Natural killer cell (primary cell): ENCODE results near the gene MYCBP. TPM values are rescaled to one million over a fixed set of nuclear protein-coding genes. Genes with fewer than 3 reads are reported as not detected.

Experiments
- ATAC-seq, 3 donors: fragments of 150-1000 bp in 2 of 3; fragments of 200-7000 bp in 1 of 3; cut with Tn5 transposase; 1 replicate in 1 of 3; 2 replicates in 2 of 3; pipeline ENCODE4 v1.10.0; 2021; ENCODE audit warnings: mild to moderate bottlenecking in 2 of 3, moderate library complexity in 2 of 3
- DNase-seq, 2 donors: peaks; one replicate each; pipeline versions ENCODE4 v3.0.0 to v3.0.0-alpha.2; 2013 to 2021; ENCODE audit warnings: mixed read lengths in 1 of 2
- H3K27ac ChIP-seq: one replicate; pipeline ENCODE4 v1.5.1; 2013; ENCODE audit warnings: mild to moderate bottlenecking, low read length
- H3K27me3 ChIP-seq: one replicate; pipeline ENCODE4 v1.6.1; 2013; ENCODE audit warnings: low read length; ENCODE audit not compliant: control insufficient read depth, insufficient read depth
- H3K36me3 ChIP-seq: one replicate; pipeline ENCODE4 v1.6.1; 2013; ENCODE audit warnings: low read length; ENCODE audit not compliant: control insufficient read depth, insufficient read depth
- H3K4me1 ChIP-seq: one replicate; pipeline ENCODE4 v1.6.1; 2013; ENCODE audit warnings: low read length; ENCODE audit not compliant: control insufficient read depth, insufficient read depth
- H3K4me3 ChIP-seq: one replicate; pipeline ENCODE4 v1.5.1; 2013; ENCODE audit warnings: low read length
- H3K9me3 ChIP-seq: one replicate; pipeline ENCODE4 v1.6.1; 2013; ENCODE audit warnings: low read length; ENCODE audit not compliant: control insufficient read depth, insufficient read depth
- H3K27ac Mint-ChIP-seq, 2 donors: one replicate each; pipeline ENCODE4 v1.8.0; 2022; ENCODE audit warnings: mild to moderate bottlenecking in 2 of 2, mixed read lengths in 2 of 2, moderate library complexity in 1 of 2
- H3K27me3 Mint-ChIP-seq, 2 donors: one replicate each; pipeline ENCODE4 v1.8.0; 2022; ENCODE audit warnings: low read depth in 2 of 2, mixed read lengths in 2 of 2
- H3K36me3 Mint-ChIP-seq: one replicate; pipeline ENCODE4 v1.8.0; 2022; ENCODE audit warnings: mixed read lengths
- H3K4me1 Mint-ChIP-seq, 2 donors: one replicate each; pipeline ENCODE4 v1.8.0; 2022; ENCODE audit warnings: mixed read lengths in 2 of 2
- H3K4me3 Mint-ChIP-seq: one replicate; pipeline ENCODE4 v1.8.0; 2022; ENCODE audit warnings: mild to moderate bottlenecking, moderate library complexity, mixed read lengths
- H3K9me3 Mint-ChIP-seq, 2 donors: one replicate each; pipeline ENCODE4 v1.8.0; 2022; ENCODE audit warnings: mixed read lengths in 2 of 2
- CTCF ChIP-seq: fragments of 200-600 bp; IDR thresholded peaks from one replicate; pipeline ENCODE4 v1.8.0; 2022; ENCODE audit warnings: antibody characterized with exemption
- WGBS: methylation state at CpG from one replicate; pipeline ENCODE4 v1.1.7; 2013; ENCODE audit warnings: missing lambda C conversion rate; ENCODE audit not compliant: insufficient coverage; 5-methylcytosine and 5-hydroxymethylcytosine counted together
- intact Hi-C: fragments of 100-400 bp; cut with micrococcal nuclease; formaldehyde crosslinking; loops from one replicate; pipeline ENCODE4 v1.14.2; 2022
- total RNA-seq, 4 donors: library from RNA; stranded (reverse); fragments of 120-200 nt in 1 of 4; gene quantifications; one replicate each; pipeline versions ENCODE4 v1.2.3 to v1.2.4, GENCODE V29; 2013 to 2022

The MYCBP gene
- total RNA-seq, 3 donors from 2014 or later (not counting 1 experiment from before 2014, with no cell fraction given) = 5.7 to 11.4 (median 8.9) TPM

GRCh38 chr1:38875811-38876210, 2.7 kb upstream of the MYCBP start:
- WGBS = 88% methylated on average over 2 of the region's 2 CpGs
- peaks cover 13% of the 10 kb centered on the region for H3K4me1 ChIP-seq
- Mint-ChIP-seq H3K36me3 (no peaks in the 10 kb centered on the region), H3K4me3 (no peak overlapping the region), H3K4me1 (peaks cover 20 to 22% of the 10 kb centered on the region in 2 donors), H3K27me3 (no peaks in the 10 kb centered on the region), H3K9me3 (no peaks in the 10 kb centered on the region), H3K27ac (no peak overlapping the region)
- no peak for TF ChIP-seq CTCF
- no peak overlapping the region for H3K4me3 ChIP-seq
- H3K36me3 ChIP-seq = no peaks in the 10 kb centered on the region
- H3K27me3 ChIP-seq = no peaks in the 10 kb centered on the region
- intact Hi-C loops = no loop called here
- no peaks in the 10 kb centered on the region for H3K9me3 ChIP-seq
- no peak for DNase-seq
- no peak overlapping the region for H3K27ac ChIP-seq
- no peak for ATAC-seq

- Histone ChIP-seq H3K9me3 (no peaks in the 10 kb centered on the region), H3K36me3 (no peaks in the 10 kb centered on the region), H3K4me1 (peaks cover 13% of the 10 kb centered on the region), H3K4me3 (peak overlapping the region; percentile 80), H3K27ac (peak overlapping the region; percentile 59), H3K27me3 (no peaks in the 10 kb centered on the region)
- peak overlapping the region; percentile 89 for H3K4me3 Mint-ChIP-seq
- H3K27ac Mint-ChIP-seq = peak overlapping the region; percentile 84 to 89
- DNase-seq (peak in 1 of 2 donors; percentile 57), ATAC-seq (peak; percentile 0 to 41 (median 1))
- peaks cover 28 to 31% of the 10 kb centered on the region in 2 donors for H3K4me1 Mint-ChIP-seq
- TF ChIP-seq CTCF = no peak
- H3K27me3 Mint-ChIP-seq = no peaks in the 10 kb centered on the region
- WGBS = 2% methylated on average over 24 of the region's 25 CpGs
- intact Hi-C loops = loop anchor here (1.0 to 5.0 kb wide), 2 partner anchors 13 to 155 kb away; partner anchors contain the start of genes NDUFS5 and RRAGC
- H3K36me3 Mint-ChIP-seq = no peaks in the 10 kb centered on the region
- no peaks in the 10 kb centered on the region for H3K9me3 Mint-ChIP-seq
Observed at GRCh38 chr1:38872401-38873026, 634 bp downstream of the MYCBP start.

GRCh38 chr1:38870996-38871395, 2.2 kb downstream of the MYCBP start:
- ATAC-seq = no peak
- Histone ChIP-seq H3K27ac (no peak overlapping the region), H3K4me1 (peaks cover 13% of the 10 kb centered on the region), H3K27me3 (no peaks in the 10 kb centered on the region), H3K36me3 (peaks cover 4% of the 10 kb centered on the region), H3K9me3 (no peaks in the 10 kb centered on the region), H3K4me3 (no peak overlapping the region)
- Mint-ChIP-seq H3K4me1 (peaks cover 28 to 31% of the 10 kb centered on the region in 2 donors), H3K9me3 (no peaks in the 10 kb centered on the region), H3K27me3 (no peaks in the 10 kb centered on the region), H3K27ac (peak overlapping the region in 1 of 2 donors; percentile 84), H3K36me3 (no peaks in the 10 kb centered on the region), H3K4me3 (peak overlapping the region; percentile 29)
- intact Hi-C loops = loop anchor here (5.0 kb wide), 1 partner anchor 156 kb away; the partner anchor contains the start of gene NDUFS5
- no peak for DNase-seq
- TF ChIP-seq CTCF = no peak
- 92% methylated on average over 8 of the region's 8 CpGs for WGBS

- H3K27me3 Mint-ChIP-seq = no peaks in the 10 kb centered on the region
- H3K36me3 Mint-ChIP-seq = no peaks in the 10 kb centered on the region
- Histone ChIP-seq H3K4me1 (no peaks in the 10 kb centered on the region), H3K27ac (no peak overlapping the region), H3K27me3 (no peaks in the 10 kb centered on the region), H3K4me3 (no peak overlapping the region), H3K9me3 (no peaks in the 10 kb centered on the region), H3K36me3 (peaks cover 15% of the 10 kb centered on the region)
- H3K4me3 Mint-ChIP-seq = no peak overlapping the region
- DNase-seq (no peak), ATAC-seq (no peak)
- 93% methylated on average over 7 of the region's 8 CpGs for WGBS
- H3K27ac Mint-ChIP-seq = no peak overlapping the region
- no peaks in the 10 kb centered on the region for H3K9me3 Mint-ChIP-seq
- no peak for TF ChIP-seq CTCF
- H3K4me1 Mint-ChIP-seq = peaks cover 23 to 33% of the 10 kb centered on the region in 2 donors
- intact Hi-C loops = no loop called here
Observed at GRCh38 chr1:38867208-38867607, 5.9 kb downstream of the MYCBP start.
